PC-3 (cell line): ENCODE data around the gene THAP6. TPM values are rescaled to one million over a fixed set of nuclear protein-coding genes. Genes with fewer than 3 reads are reported as not detected.

Experiments
- ATAC-seq: fragments of 200-7000 bp; cut with Tn5 transposase; 2 replicates; pipeline ENCODE4 v1.9.1; 2020; ENCODE audit warnings: mild to moderate bottlenecking, moderate library complexity
- BruUV-seq: library from RNA; stranded (reverse); fragments of 400-500 nt; replicated peaks from 2 replicates; lab custom pipeline; 2021; lab: Mats Ljungman, UMichigan
- CTCF ChIA-PET: fragments of 300-600 bp; sonication (Branson Sonifier 250); formaldehyde crosslinking; loops from one replicate; lab custom pipeline; 2022; ENCODE audit warnings: antibody characterized with exemption; lab: Charles Lee
- POLR2A ChIA-PET: fragments of 300-600 bp; sonication (Branson Sonifier 250); formaldehyde crosslinking; loops from one replicate; lab custom pipeline; 2022; ENCODE audit warnings: antibody characterized with exemption; ENCODE audit not compliant: unreplicated experiment; lab: Charles Lee
- DNase-seq: peaks from one replicate; pipeline ENCODE4 v3.0.0-alpha.2; 2015
- H2AFZ ChIP-seq: fragments of 300-600 bp; sonication (generic); 2 replicates; pipeline ENCODE4 v1.6.0; 2016; ENCODE audit warnings: antibody characterized with exemption, low read length
- H3F3A ChIP-seq: fragments of 300-600 bp; sonication (generic); one replicate; pipeline ENCODE4 v1.6.0; 2017; ENCODE audit warnings: antibody characterized with exemption, low read length, control low read depth, mild to moderate bottlenecking; ENCODE audit not compliant: unreplicated experiment
- H3K27ac ChIP-seq: fragments of 300-600 bp; sonication (generic); 2 replicates; pipeline ENCODE4 v1.5.1; 2016; ENCODE audit warnings: mild to moderate bottlenecking, low read length
- H3K27me3 ChIP-seq: fragments of 300-600 bp; sonication (generic); 2 replicates; pipeline ENCODE4 v1.6.1; 2016; ENCODE audit warnings: low read length, mixed read lengths
- H3K36me3 ChIP-seq: fragments of 300-600 bp; sonication (generic); 2 replicates; pipeline ENCODE4 v1.6.1; 2016; ENCODE audit warnings: low read depth, mixed run types, low read length, mixed read lengths
- H3K4me1 ChIP-seq: fragments of 300-600 bp; sonication (generic); 2 replicates; pipeline ENCODE4 v1.5.1; 2016; ENCODE audit warnings: low read length; ENCODE audit not compliant: insufficient read depth
- H3K4me2 ChIP-seq: fragments of 300-600 bp; sonication (generic); 2 replicates; pipeline ENCODE4 v1.6.0; 2016; ENCODE audit warnings: low read length
- H3K4me3 ChIP-seq: fragments of 300-600 bp; sonication (generic); 2 replicates; pipeline ENCODE4 v1.5.1; 2016; ENCODE audit warnings: mild to moderate bottlenecking, low read length, mixed read lengths
- H3K79me2 ChIP-seq: fragments of 300-600 bp; sonication (generic); 2 replicates; pipeline ENCODE4 v1.6.1; 2017; ENCODE audit warnings: low read length, mixed read lengths
- H3K9ac ChIP-seq: fragments of 300-600 bp; sonication (generic); 2 replicates; pipeline ENCODE4 v1.6.0; 2016; ENCODE audit warnings: mild to moderate bottlenecking, low read length
- H3K9me2 ChIP-seq: fragments of 300-600 bp; sonication (generic); replicated peaks from 2 replicates; pipeline ENCODE4 v1.6.1; 2016; ENCODE audit warnings: mixed run types, low read length, mixed read lengths
- H3K9me3 ChIP-seq: fragments of 300-600 bp; sonication (generic); 2 replicates; pipeline ENCODE4 v1.6.1; 2016; ENCODE audit warnings: low read length, mixed read lengths
- H4K20me1 ChIP-seq: fragments of 300-600 bp; sonication (generic); 2 replicates; pipeline ENCODE4 v1.6.1; 2016; ENCODE audit warnings: low read length, mixed read lengths
- CTCF ChIP-seq: fragments of 300-600 bp; sonication (generic); conservative IDR thresholded peaks from 2 replicates; pipeline ENCODE4 v1.5.1; 2017; ENCODE audit warnings: antibody characterized with exemption, low read depth, mild to moderate bottlenecking, low read length
- EZH2 ChIP-seq: fragments of 300-600 bp; sonication (generic); IDR thresholded peaks from one replicate; pipeline ENCODE4 v1.6.1; 2017; ENCODE audit warnings: antibody characterized with exemption, mild to moderate bottlenecking, low read length; ENCODE audit not compliant: unreplicated experiment
- EZH2phosphoT487 ChIP-seq: fragments of 300-600 bp; sonication (generic); IDR thresholded peaks from 2 replicates; pipeline ENCODE4 v1.6.1; 2018; ENCODE audit warnings: mild to moderate bottlenecking, antibody characterized with exemption, low read length, borderline replicate concordance
- intact Hi-C: fragments of 100-400 bp; cut with micrococcal nuclease; formaldehyde crosslinking; loops from 2 replicates; pipeline ENCODE4 v1.9.0; 2023
- total RNA-seq: library from RNA; depleted of rRNA; stranded (reverse); fragments of >200 nt; gene quantifications from 2 replicates; pipeline ENCODE4 v1.2.3, GENCODE V29; 2014

THAP6 gene
- total RNA-seq, 1 experiment from 2014 or later, result 8.7 TPM

- CTCF ChIA-PET, result no interaction called here
- H4K20me1 ChIP-seq, result no peaks in the 10 kb centered on the region
- POLR2A ChIA-PET, result no interaction called here
- intact Hi-C loops, result no loop called here
- H3K4me2 ChIP-seq, result no peak overlapping the region
- H3F3A ChIP-seq, result no peaks in the 10 kb centered on the region
- H3K36me3 ChIP-seq, result no peaks in the 10 kb centered on the region
- no peak for ATAC-seq
- no peaks in the 10 kb centered on the region for H3K79me2 ChIP-seq
- no peaks in the 10 kb centered on the region for H3K4me1 ChIP-seq
- H3K9ac ChIP-seq, result no peak overlapping the region
- BruUV-seq, result no TSS peak
- H3K9me3 ChIP-seq, result no peaks in the 10 kb centered on the region
- no peaks in the 10 kb centered on the region for H3K27me3 ChIP-seq
- no peak overlapping the region for H3K4me3 ChIP-seq
- H3K9me2 ChIP-seq, result no peaks in the 10 kb centered on the region
- H3K27ac ChIP-seq, result no peak overlapping the region
- no peak for DNase-seq
- no peak overlapping the region for H2AFZ ChIP-seq
- TF ChIP-seq EZH2phosphoT487, result no peak
Observed at GRCh38 chr4:75549019-75549418, 34.7 kb downstream of the THAP6 start.

- H2AFZ ChIP-seq, result no peak overlapping the region
- H3K36me3 ChIP-seq, result no peaks in the 10 kb centered on the region
- H3K27ac ChIP-seq, result no peak overlapping the region
- ATAC-seq (no peak), DNase-seq (no peak)
- POLR2A ChIA-PET, result no interaction called here
- CTCF ChIA-PET, result no interaction called here
- no peak overlapping the region for H3K4me2 ChIP-seq
- H3K27me3 ChIP-seq, result no peaks in the 10 kb centered on the region
- BruUV-seq, result no TSS peak
- H3K9ac ChIP-seq, result no peak overlapping the region
- no peak for TF ChIP-seq EZH2
- no peak for TF ChIP-seq EZH2phosphoT487
- TF ChIP-seq CTCF, result no peak
- H3K79me2 ChIP-seq, result no peaks in the 10 kb centered on the region
- no peak overlapping the region for H3K4me3 ChIP-seq
- H3K9me2 ChIP-seq, result no peaks in the 10 kb centered on the region
- H3K4me1 ChIP-seq, result peaks cover 16% of the 10 kb centered on the region; the same call in 1 of the 2 replicates
- intact Hi-C loops, result no loop called here
- H3K9me3 ChIP-seq, result no peaks in the 10 kb centered on the region
- no peaks in the 10 kb centered on the region for H3F3A ChIP-seq
- H4K20me1 ChIP-seq, result no peaks in the 10 kb centered on the region
Observed at GRCh38 chr4:75552452-75552851, 38.2 kb downstream of the THAP6 start.

GRCh38 chr4:75555294-75556164 lies 41.3 kb downstream of the THAP6 start, which contains the start of gene ODAPH:
Gene ODAPH, plus strand, starts transcription at chr4:75556066. Its CDS starts 17 bp downstream, at chr4:75556083.
- H3K36me3 ChIP-seq, result no peaks in the 10 kb centered on the region
- peak; percentile 76 for DNase-seq
- CTCF ChIA-PET, result no interaction called here
- intact Hi-C loops, result no loop called here
- H4K20me1 ChIP-seq, result no peaks in the 10 kb centered on the region
- H3K9me3 ChIP-seq, result no peaks in the 10 kb centered on the region
- TF ChIP-seq CTCF (peak; percentile 51), EZH2 (no peak)
- peak within 1 kb of the TSS; percentile 31 for H3K4me3 ChIP-seq
- H3K4me1 ChIP-seq, result peaks cover 16% of the 10 kb centered on the region; the same call in 1 of the 2 replicates
- no peaks in the 10 kb centered on the region for H3K9me2 ChIP-seq
- no peaks in the 10 kb centered on the region for H3K79me2 ChIP-seq
- peak within 1 kb of the TSS; percentile 56 for H2AFZ ChIP-seq
- H3K27ac ChIP-seq, result peak within 1 kb of the TSS; percentile 19; the same call in 1 of the 2 replicates
- no TSS peak for BruUV-seq
- H3K27me3 ChIP-seq, result no peaks in the 10 kb centered on the region
- peak; percentile 92 for ATAC-seq
- H3K4me2 ChIP-seq, result peak within 1 kb of the TSS; percentile 70
- POLR2A ChIA-PET, result no interaction called here
- no peak within 1 kb of the TSS for H3K9ac ChIP-seq
- no peaks in the 10 kb centered on the region for H3F3A ChIP-seq
